Right ventricle myocardium inferior (tissue), 1 donor: ENCODE results near the gene MANEAL. TPM values are rescaled to one million over a fixed set of nuclear protein-coding genes. Genes with fewer than 3 reads are reported as not detected.

ENCODE experiments used
- ATAC-seq: fragments of 200-7000 bp; cut with Tn5 transposase; one replicate; pipeline ENCODE4 v1.9.1; 2020; ENCODE audit warnings: mild to moderate bottlenecking, moderate library complexity
- DNase-seq: peaks from one replicate; pipeline ENCODE4 v3.0.0; 2021; ENCODE audit errors: missing footprints
- intact Hi-C: fragments of 100-400 bp; cut with DNase I; formaldehyde crosslinking; loops from one replicate; pipeline ENCODE4 v1.11.0; 2022
- total RNA-seq: library from RNA; stranded (reverse); fragmentation: NEBNext Ultra II Directional; extraction: Animal tissue kit (Norgen Biotek cat#: 25700); gene quantifications from one replicate; pipeline ENCODE4 v1.2.1, GENCODE V29; 2021
- donor health status: DM: no; HTN: yes; CAD: no; lungs with severe emphysema.

Gene MANEAL
- total RNA-seq, 1 donor from 2014 or later: 1.2 TPM

- no peak for DNase-seq
- no peak for ATAC-seq
- intact Hi-C loops: no loop called here
These were observed 20.6 kb downstream of the MANEAL start for GRCh38 chr1:37814252-37814651.

- DNase-seq: no peak
- ATAC-seq: no peak
- intact Hi-C loops: no loop called here
These were observed 23.8 kb downstream of the MANEAL start for GRCh38 chr1:37817481-37817880.

- no peak for DNase-seq
- intact Hi-C loops: no loop called here
- no peak for ATAC-seq
These were observed 27.8 kb downstream of the MANEAL start for GRCh38 chr1:37821481-37821880.

DNA sequence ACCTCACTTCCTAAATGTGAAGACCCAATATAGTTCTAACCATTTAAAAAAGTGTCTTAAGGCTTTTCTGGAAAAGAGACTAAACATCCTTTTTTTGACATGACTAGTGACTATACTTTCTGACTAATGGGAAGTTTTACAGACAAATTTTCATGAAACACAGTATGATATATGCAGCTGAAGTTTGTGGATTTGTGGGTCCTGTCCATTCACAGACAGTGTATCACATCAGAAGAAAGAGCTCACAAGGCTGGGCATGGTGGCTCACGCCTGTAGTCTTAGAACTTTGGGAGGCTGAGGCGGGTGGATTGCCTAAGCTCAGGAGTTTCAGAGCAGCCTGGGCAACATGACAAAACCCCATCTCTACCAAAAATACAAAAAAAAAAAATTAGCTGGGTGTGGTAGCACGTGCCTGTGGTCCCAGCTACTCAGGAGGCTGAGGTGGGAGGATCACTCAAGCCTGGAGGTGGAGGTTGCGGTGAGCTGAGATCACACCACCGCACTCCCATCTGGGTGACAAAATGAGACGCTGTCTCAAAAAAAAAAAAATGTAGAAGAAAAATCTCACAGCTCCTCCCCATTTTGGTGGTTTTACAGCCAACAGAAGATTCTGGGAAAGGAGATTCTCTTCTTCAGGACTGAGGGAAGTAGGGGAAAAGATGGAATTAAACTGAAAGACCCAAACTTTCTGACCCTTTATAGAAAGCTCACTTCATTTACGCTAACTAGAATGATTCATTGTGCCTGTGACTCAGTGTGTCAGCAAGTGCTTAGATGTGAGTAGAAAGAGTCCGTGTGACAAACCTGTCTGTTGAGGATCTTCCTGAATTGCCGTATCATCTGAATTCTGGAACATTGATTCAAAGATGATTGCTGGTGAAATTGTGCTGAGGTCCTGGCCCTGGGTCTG, 29.5 kb downstream of the MANEAL start:
- intact Hi-C loops: no loop called here
- ATAC-seq (no peak), DNase-seq (no peak)

DNA sequence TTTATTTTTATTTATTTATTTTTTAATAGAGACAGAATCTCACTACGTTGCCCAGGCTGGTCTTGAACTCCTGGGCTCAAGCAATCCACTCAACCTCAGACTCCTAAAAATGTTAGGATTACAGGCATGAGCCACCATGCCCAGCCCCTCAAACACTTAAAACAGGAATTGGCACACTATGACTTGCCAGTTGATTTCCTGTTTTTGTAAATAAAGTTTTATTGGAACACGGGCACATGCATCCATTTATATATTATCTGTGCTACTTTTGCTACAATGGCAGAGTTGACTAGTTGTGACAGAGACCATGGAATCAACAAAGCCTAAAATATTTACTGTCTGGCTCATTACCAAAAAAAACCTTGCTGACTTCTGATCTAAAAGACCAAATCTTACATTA, 30.4 kb downstream of the MANEAL start:
- no peak for ATAC-seq
- intact Hi-C loops: no loop called here
- DNase-seq: no peak

GRCh38 chr1:37825506-37825905, 31.9 kb downstream of the MANEAL start:
- intact Hi-C loops: no loop called here

DNA sequence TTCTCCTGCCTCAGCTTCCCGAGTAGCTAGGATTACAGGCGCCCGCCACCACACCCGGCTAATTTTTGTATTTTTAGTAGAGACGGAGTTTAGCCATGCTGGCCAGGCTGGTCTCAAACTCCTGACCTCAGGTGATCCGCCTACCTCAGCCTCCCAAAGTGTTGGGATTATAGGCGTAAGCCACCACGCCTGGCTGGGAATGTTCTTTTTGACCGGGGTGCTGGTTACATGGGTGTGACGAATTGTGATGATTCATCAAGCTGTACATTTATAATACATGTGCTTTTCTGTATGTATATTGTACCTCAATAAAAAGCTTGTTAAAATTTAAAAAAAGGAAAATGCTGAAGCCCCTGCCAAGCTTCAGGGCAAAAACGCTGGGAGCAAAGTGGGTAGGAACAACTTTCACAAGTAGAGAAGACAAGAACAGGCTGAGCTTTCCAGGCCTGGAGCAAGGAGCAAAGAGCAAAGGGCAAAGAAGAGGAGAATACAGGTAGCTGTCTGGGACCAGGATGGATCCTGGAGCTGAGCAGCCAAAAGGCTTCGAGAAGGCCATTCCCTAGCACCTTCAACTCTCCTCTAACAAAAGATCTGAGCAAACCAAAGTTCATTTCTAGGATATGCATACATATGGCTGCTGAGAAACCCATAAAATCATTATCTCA, 34.9 kb downstream of the MANEAL start:
- intact Hi-C loops: no loop called here
- DNase-seq: no peak
- no peak for ATAC-seq

More at GRCh38 chr1:37825506-37825905, 31.9 kb downstream of the MANEAL start:
- no peak for ATAC-seq
- no peak for DNase-seq

DNA sequence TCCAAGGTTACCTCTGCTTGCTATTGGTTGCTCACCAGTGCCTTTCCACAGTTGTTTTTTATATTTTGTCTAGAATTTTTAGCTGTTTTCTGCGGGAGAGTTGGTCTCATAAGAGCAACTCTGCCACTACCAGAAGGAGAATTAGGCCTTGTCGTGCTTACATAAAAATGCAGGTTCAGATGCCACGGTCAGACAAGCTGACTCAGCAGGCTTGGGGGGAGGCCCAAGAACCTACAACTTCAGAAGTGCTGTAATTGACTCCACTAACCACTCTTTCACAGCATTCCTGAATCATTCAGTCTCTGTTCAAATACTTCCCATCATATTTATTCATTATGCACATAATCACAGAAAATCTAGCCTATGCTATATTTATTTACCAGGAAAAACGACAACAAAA, 37.5 kb downstream of the MANEAL start:
- intact Hi-C loops: no loop called here
- no peak for ATAC-seq
- DNase-seq: no peak

DNA sequence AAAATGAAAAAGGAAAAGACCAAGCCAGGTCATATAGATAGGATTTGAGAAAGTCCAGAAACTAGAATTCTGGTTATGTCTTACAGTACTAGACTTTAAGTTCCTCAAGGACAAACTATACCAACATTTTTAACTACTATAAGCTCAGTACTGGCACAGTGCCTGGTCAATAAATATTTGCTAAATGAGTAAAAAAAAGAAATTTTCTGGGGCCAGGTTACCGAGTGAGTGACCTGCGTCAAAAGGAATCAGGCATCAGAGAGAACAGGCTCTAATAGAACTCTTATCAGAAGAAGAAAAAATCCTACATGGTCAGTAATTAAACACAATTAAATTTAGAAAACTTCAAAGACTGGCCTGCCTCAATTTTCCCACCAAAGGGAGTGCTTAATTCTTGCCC, 38.2 kb downstream of the MANEAL start:
- DNase-seq (no peak), ATAC-seq (no peak)
- intact Hi-C loops: no loop called here

DNA sequence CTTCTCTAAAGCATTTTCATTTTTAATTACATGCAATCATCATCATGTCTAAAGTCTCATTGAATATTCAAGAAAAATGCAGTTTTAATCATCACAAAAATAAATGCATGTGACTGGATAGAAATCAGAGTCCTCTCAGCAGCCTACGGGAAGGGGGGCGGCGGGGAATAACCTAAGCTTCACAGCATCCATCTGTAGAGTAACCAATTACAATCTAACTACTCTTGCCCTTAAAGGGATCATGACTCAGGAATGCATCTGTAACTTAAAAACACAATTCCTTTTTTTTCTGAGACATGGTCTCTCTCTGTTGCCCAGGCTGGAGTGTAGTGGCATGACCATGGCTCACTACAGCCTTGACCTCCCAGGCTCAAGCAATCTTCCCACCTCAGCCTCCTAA, 43.1 kb downstream of the MANEAL start:
- no peak for ATAC-seq
- DNase-seq: no peak
- intact Hi-C loops: no loop called here

DNA sequence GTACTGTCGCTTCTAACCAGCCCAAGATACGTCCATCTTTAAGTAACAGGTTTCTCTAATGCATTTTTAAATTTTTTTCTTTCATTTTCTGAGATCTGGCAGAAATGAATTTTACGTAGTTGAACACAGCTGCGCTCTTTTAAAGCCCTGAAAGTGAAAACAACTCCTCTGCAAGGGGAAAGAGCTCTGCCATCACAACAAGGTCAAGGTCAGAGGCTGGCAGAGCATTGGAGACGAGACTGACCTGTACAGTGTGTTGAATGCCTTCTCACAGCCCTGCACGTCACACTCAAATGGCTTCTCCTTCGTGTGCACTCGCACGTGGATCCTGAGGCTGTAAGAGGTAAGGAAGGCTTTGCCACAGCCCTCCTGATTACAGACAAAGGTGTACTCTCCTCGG, 46.0 kb downstream of the MANEAL start:
- no peak for DNase-seq
- intact Hi-C loops: no loop called here
- ATAC-seq: no peak

DNA sequence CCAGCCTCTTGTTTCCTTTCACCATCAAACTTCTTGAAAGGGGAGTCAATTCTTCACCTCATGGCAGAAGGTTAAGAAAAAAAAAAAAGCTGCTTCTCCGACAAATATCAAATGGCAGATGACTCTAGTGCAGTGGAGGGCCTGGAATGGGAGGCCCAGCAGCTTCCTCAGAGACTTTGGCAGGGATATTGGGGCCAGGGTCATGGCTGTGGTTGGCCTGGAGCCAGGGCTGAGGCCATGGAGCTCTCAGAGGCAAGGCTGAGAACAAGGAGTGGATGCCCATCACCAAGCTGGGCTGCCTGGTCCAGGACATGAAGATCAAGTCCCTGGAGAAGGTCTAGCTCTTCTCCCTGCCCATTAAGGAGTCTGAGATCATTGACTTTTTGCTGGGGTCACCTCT, 47.1 kb downstream of the MANEAL start:
- ATAC-seq (no peak), DNase-seq (no peak)
- intact Hi-C loops: no loop called here

DNA sequence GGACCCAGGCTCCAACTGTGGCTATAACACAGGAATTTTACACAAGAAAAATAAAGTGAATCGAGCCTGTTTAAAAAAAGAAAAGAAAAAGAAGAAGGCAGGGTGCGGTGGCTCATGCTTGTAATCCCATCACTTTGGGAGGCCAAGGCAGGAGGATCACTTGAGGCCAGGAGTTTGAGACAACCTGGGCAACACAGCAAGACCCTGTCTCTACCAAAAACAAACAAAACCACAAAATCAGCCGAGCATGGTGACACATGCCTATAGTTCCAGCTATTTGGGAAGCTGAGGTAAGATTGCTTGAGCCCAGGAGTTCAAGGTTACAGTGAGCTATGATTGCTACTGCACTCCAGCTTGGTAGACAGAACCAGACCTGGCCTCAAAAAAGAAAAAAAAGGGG, 48.0 kb downstream of the MANEAL start:
- ATAC-seq (no peak), DNase-seq (no peak)
- intact Hi-C loops: no loop called here

DNA sequence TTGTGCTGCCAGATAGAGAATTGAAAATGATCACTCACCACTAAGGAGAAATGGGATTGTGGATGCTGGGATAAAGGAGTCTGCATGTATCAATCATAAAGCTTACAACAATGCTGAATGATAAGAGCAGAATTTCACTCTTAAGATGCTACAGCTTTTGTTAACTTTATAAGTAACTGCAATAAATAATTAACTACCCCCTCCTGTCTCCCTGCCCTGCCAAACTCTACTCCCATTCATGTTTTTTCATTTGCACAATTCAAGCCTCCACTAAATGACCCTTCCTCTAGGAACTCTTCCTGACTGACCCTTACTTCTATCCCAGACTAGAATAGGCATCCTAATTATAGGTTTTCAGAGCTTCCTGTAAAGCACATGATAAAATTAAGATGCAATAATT, 50.9 kb downstream of the MANEAL start:
- intact Hi-C loops: no loop called here
- ATAC-seq (no peak), DNase-seq (no peak)

- ATAC-seq: no peak
- no peak for DNase-seq
- intact Hi-C loops: no loop called here
These were observed 51.5 kb downstream of the MANEAL start for GRCh38 chr1:37845049-37845646.

DNA sequence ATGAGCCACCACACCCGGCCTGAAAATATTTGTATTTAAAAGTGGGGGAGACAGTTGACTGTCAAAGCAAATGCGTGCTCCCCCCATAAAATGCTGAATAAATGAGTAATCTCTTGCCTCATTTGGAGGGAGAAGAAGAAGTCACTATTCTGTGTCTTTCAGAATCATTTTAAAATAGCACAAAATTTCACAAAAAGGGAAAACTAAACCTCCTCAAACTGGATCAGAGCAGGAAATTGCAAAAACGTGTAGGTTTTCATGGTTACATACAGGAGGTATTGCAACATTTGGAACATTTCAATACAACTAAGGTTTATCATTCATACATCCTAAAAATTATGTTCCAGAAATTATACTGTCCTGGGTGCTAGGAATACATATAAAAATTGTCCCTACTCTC, 52.1 kb downstream of the MANEAL start:
- ATAC-seq: no peak
- intact Hi-C loops: no loop called here

GRCh38 chr1:37846647-37847339, 53.1 kb downstream of the MANEAL start:
- DNase-seq (no peak), ATAC-seq (no peak)
- intact Hi-C loops: no loop called here

More for the DNA sequence above, 52.1 kb downstream of the MANEAL start:
- no peak for DNase-seq

DNA sequence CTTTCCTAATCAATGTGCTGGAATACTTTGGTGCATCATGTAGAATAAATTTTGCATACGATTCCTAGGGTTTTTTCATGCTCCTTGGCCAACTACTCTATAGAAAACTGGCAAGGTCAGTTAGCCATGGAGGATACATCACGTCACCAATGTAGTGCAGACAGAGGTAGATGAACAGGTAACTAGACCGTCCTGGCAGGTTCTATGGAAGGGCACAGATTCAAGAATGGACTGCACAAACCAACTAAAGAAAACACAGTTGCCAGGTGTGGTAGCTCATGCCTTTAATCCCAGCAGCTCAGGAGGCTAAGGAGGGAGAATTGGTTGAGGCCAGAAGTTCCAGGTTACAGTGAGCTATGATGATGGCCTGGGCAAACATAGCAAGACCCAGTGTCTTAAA, 55.8 kb downstream of the MANEAL start:
- ATAC-seq (no peak), DNase-seq (no peak)
- intact Hi-C loops: no loop called here

DNA sequence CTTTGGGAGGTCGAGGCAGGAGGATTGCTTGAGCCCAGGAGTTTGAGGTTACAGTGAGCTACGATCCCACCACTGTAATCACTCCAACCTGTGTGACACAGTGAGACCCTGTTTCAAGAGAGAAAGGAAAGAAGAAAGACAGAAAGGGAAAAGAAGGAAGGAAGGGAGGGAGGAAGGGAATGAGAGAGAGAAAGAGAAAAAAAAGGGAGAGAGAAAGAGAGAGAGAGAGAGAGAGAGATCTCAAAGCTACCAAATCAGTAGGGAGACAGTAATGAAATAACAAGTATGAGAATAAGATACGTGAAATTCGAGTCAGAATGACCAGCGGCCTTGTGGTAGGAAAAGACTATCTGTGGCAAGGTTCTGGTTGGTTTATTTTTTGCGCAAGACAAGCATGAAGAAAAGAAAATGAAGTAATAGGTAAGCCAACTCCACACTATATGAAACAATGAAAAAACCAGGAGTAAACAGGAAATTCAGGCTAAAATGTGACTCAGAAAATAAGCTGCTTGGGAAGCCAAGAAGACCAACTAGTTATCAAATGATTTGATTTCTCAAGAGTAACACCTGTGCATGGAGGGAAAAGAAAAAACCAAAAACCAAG, 56.8 kb downstream of the MANEAL start:
- no peak for DNase-seq
- intact Hi-C loops: loop anchor here (10.0 kb wide), 1 partner anchor 256 kb away; the partner anchor contains the start of gene GNL2
- ATAC-seq: no peak
